Brain microvascular endothelial cell (primary cell): ENCODE results near the gene LYSMD1.
"Not testable (repeated sequence)": the region's sequence is repeated elsewhere in the genome, so short reads cannot be mapped to it uniquely, and the experiment has no call there.

Experiments
- DNase-seq: peaks from one replicate; pipeline ENCODE4 v3.0.0-alpha.2; 2020
- H3K27ac ChIP-seq: fragments of 250-450 bp; sonication (Bioruptor Pico); 2 replicates; pipeline ENCODE4 v1.5.1; 2020; ENCODE audit warnings: mild to moderate bottlenecking, moderate library complexity
- H3K27me3 ChIP-seq: fragments of 250-450 bp; sonication (Bioruptor Pico); replicated peaks from 2 replicates; pipeline ENCODE4 v1.5.1; 2020; ENCODE audit warnings: mild to moderate bottlenecking
- H3K36me3 ChIP-seq: fragments of 250-450 bp; sonication (Bioruptor Pico); replicated peaks from 2 replicates; pipeline ENCODE4 v1.5.1; 2020; ENCODE audit warnings: mild to moderate bottlenecking
- H3K4me3 ChIP-seq: 2 replicates; pipeline ENCODE4 v1.5.1; 2011; ENCODE audit warnings: low read depth, mild to moderate bottlenecking, control low read depth, low read length, moderate library complexity
- CTCF ChIP-seq: IDR thresholded peaks from 2 replicates; pipeline ENCODE4 v1.5.1; 2011; ENCODE audit warnings: low read depth, mild to moderate bottlenecking, moderate library complexity, low read length, control low read depth, inconsistent platforms; ENCODE audit errors: missing control alignments
- in situ Hi-C: cut with HindIII; loops from 2 replicates; pipeline ENCODE4 v1.10.0; 2017; ENCODE audit warnings: low sequenced_read_pairs, low pct_ligation_motif_present

The LYSMD1 gene

GRCh38 chr1:151165738-151166504 is at the start of gene LYSMD1, which contains the start of gene SCNM1:
Gene LYSMD1, minus strand, starts transcription at chr1:151165902. Its CDS starts 644 bp downstream, at chr1:151165258.
Gene SCNM1, plus strand, starts transcription at chr1:151166144. Its CDS starts 9 bp downstream, at chr1:151166153.
- Histone ChIP-seq H3K27me3 (no peaks in the 10 kb centered on the region), H3K36me3 (peaks cover 21% of the 10 kb centered on the region), H3K4me3 (peak within 1 kb of the TSS; percentile 95), H3K27ac (peak within 1 kb of the TSS; percentile 71)
- DNase-seq: peak; percentile 99
- no peak for TF ChIP-seq CTCF
- in situ Hi-C loops: no loop called here

GRCh38 chr1:151213560-151213959 is 47.9 kb upstream of the LYSMD1 start:
- no peak overlapping the region for H3K4me3 ChIP-seq
- no peak for TF ChIP-seq CTCF
- in situ Hi-C loops: no loop called here
- H3K27ac ChIP-seq: no peak overlapping the region
- no peak for DNase-seq
- H3K36me3 ChIP-seq: peaks cover 31% of the 10 kb centered on the region
- no peaks in the 10 kb centered on the region for H3K27me3 ChIP-seq

GRCh38 chr1:151211972-151212705 is 46.4 kb upstream of the LYSMD1 start:
- no peak for DNase-seq
- H3K27me3 ChIP-seq: no peaks in the 10 kb centered on the region
- in situ Hi-C loops: no loop called here
- no peak for TF ChIP-seq CTCF
- no peak overlapping the region for H3K4me3 ChIP-seq
- H3K27ac ChIP-seq: no peak overlapping the region
- peaks cover 34% of the 10 kb centered on the region for H3K36me3 ChIP-seq

- Histone ChIP-seq H3K4me3 (no peak overlapping the region), H3K36me3 (peaks cover 42% of the 10 kb centered on the region), H3K27me3 (no peaks in the 10 kb centered on the region), H3K27ac (peak overlapping the region; percentile 15)
- DNase-seq: no peak
- TF ChIP-seq CTCF: no peak
- in situ Hi-C loops: no loop called here
These were observed 45.1 kb upstream of the LYSMD1 start for GRCh38 chr1:151210830-151211229.

GRCh38 chr1:151205381-151205965 is 39.8 kb upstream of the LYSMD1 start:
- H3K4me3 ChIP-seq, in situ Hi-C loops, H3K27ac ChIP-seq, DNase-seq, H3K27me3 ChIP-seq: not testable (repeated sequence)
- peaks cover 48% of the 10 kb centered on the region for H3K36me3 ChIP-seq

GRCh38 chr1:151199873-151200581 is 34.3 kb upstream of the LYSMD1 start:
- in situ Hi-C loops: no loop called here
- H3K4me3 ChIP-seq: peak overlapping the region; percentile 99
- H3K27ac ChIP-seq: peak overlapping the region; percentile 80

More at GRCh38 chr1:151199873-151200581, 34.3 kb upstream of the LYSMD1 start:
- DNase-seq: peak; percentile 79
- peaks cover 20% of the 10 kb centered on the region for H3K36me3 ChIP-seq
- TF ChIP-seq CTCF: no peak
- H3K27me3 ChIP-seq: no peaks in the 10 kb centered on the region
